WTC11 (cell line): Measurements from ENCODE around the gene BMP8B. TPM values are rescaled to one million over a fixed set of nuclear protein-coding genes. Genes with fewer than 3 reads are reported as not detected.

Source experiments
- ATAC-seq: fragments of 200-7000 bp; cut with Tn5 transposase; 2 replicates; pipeline ENCODE4 v1.10.0; 2021; ENCODE audit warnings: mild to moderate bottlenecking, moderate library complexity
- CTCF ChIA-PET: fragments of 300-600 bp; sonication (Branson Sonifier 250); formaldehyde crosslinking; loops from one replicate; lab custom pipeline; 2021; ENCODE audit warnings: antibody characterized with exemption; lab: Charles Lee
- POLR2A ChIA-PET: fragments of 350-600 bp; sonication (Branson Sonifier 250); formaldehyde crosslinking; loops from one replicate; lab custom pipeline; 2021; ENCODE audit warnings: antibody characterized with exemption; lab: Charles Lee
- DNase-seq: peaks from one replicate; pipeline ENCODE4 v3.0.0; 2021; ENCODE audit warnings: low spot score
- H3K27ac Mint-ChIP-seq: 2 replicates; pipeline ENCODE4 v1.8.0; 2021; ENCODE audit warnings: mixed read lengths
- H3K27me3 Mint-ChIP-seq: 2 replicates; pipeline ENCODE4 v1.8.0; 2021; ENCODE audit warnings: low read depth, mild to moderate bottlenecking, moderate library complexity, mixed read lengths
- H3K36me3 Mint-ChIP-seq: 2 replicates; pipeline ENCODE4 v1.8.0; 2021; ENCODE audit warnings: mixed read lengths
- H3K4me1 Mint-ChIP-seq: 2 replicates; pipeline ENCODE4 v1.8.0; 2022; ENCODE audit warnings: mixed read lengths
- H3K4me3 Mint-ChIP-seq: 2 replicates; pipeline ENCODE4 v1.8.0; 2021; ENCODE audit warnings: mild to moderate bottlenecking, moderate library complexity, mixed read lengths
- H3K9me3 Mint-ChIP-seq: 2 replicates; pipeline ENCODE4 v1.8.0; 2021; ENCODE audit warnings: mixed read lengths
- CBFB ChIP-seq: sonication (generic); formaldehyde crosslinking; IDR thresholded peaks from 2 replicates; pipeline ENCODE4 v1.8.1; 2022; ENCODE audit warnings: mild to moderate bottlenecking, low read depth, missing genetic modification reagents
- EMX1 ChIP-seq: fragments of 250-450 bp; sonication (Bioruptor Pico); IDR thresholded peaks from 2 replicates; pipeline ENCODE4 v1.8.0; 2021; ENCODE audit warnings: mild to moderate bottlenecking
- ESRRA ChIP-seq: sonication (generic); formaldehyde crosslinking; IDR thresholded peaks from 2 replicates; pipeline ENCODE4 v1.8.1; 2022; ENCODE audit warnings: mild to moderate bottlenecking, missing genetic modification reagents, borderline replicate concordance
- ETV6 ChIP-seq: sonication (generic); formaldehyde crosslinking; IDR thresholded peaks from 2 replicates; pipeline ENCODE4 v1.8.1; 2022; ENCODE audit warnings: mild to moderate bottlenecking, missing genetic modification reagents
- FOXJ3 ChIP-seq: sonication (generic); formaldehyde crosslinking; IDR thresholded peaks from 2 replicates; pipeline ENCODE4 v1.9.0; 2021; ENCODE audit warnings: missing genetic modification reagents, mild to moderate bottlenecking, borderline replicate concordance
- FOXP1 ChIP-seq: sonication (generic); formaldehyde crosslinking; IDR thresholded peaks from 2 replicates; pipeline ENCODE4 v1.8.0; 2022; ENCODE audit warnings: missing genetic modification reagents, mild to moderate bottlenecking, moderate library complexity, borderline replicate concordance
- FOXP4 ChIP-seq: sonication (generic); formaldehyde crosslinking; IDR thresholded peaks from 2 replicates; pipeline ENCODE4 v1.8.0; 2022; ENCODE audit warnings: mild to moderate bottlenecking, missing genetic modification reagents
- MYBL2 ChIP-seq: sonication (generic); formaldehyde crosslinking; IDR thresholded peaks from 2 replicates; pipeline ENCODE4 v1.8.1; 2023; ENCODE audit warnings: mild to moderate bottlenecking, moderate library complexity, missing genetic modification reagents
- NFATC4 ChIP-seq: fragments of 250-450 bp; sonication (Bioruptor Pico); IDR thresholded peaks from 2 replicates; pipeline ENCODE4 v1.9.0; 2021; ENCODE audit warnings: mild to moderate bottlenecking
- PRRX2 ChIP-seq: fragments of 250-450 bp; sonication (Bioruptor Pico); IDR thresholded peaks from 2 replicates; pipeline ENCODE4 v1.8.0; 2021; ENCODE audit warnings: mild to moderate bottlenecking
- ZNF232 ChIP-seq: sonication (generic); formaldehyde crosslinking; IDR thresholded peaks from 2 replicates; pipeline ENCODE4 v1.8.0; 2022; ENCODE audit warnings: mild to moderate bottlenecking, missing genetic modification reagents
- total RNA-seq: library from RNA; stranded (reverse); gene quantifications from 3 replicates; pipeline ENCODE4 v1.2.3, GENCODE V29; 2021
- TF ChIP-seq, protein P1 (sequence below): sonication (generic); formaldehyde crosslinking; IDR thresholded peaks from 2 replicates; pipeline ENCODE4 v1.8.0; 2022; ENCODE audit warnings: mild to moderate bottlenecking, missing genetic modification reagents
- TF ChIP-seq, protein P2 (sequence below): sonication (generic); formaldehyde crosslinking; IDR thresholded peaks from 2 replicates; pipeline ENCODE4 v1.8.1; 2023; ENCODE audit warnings: mild to moderate bottlenecking, missing genetic modification reagents, borderline replicate concordance
- TF ChIP-seq, protein P3 (sequence below): sonication (generic); formaldehyde crosslinking; IDR thresholded peaks from 2 replicates; pipeline ENCODE4 v1.8.0; 2022; ENCODE audit warnings: missing genetic modification reagents
- TF ChIP-seq, protein P4 (sequence below): sonication (generic); formaldehyde crosslinking; IDR thresholded peaks from 2 replicates; pipeline ENCODE4 v1.8.0; 2023; ENCODE audit warnings: mild to moderate bottlenecking, missing genetic modification reagents

BMP8B gene
- total RNA-seq, 1 experiment from 2014 or later: 0.74 TPM

DNA sequence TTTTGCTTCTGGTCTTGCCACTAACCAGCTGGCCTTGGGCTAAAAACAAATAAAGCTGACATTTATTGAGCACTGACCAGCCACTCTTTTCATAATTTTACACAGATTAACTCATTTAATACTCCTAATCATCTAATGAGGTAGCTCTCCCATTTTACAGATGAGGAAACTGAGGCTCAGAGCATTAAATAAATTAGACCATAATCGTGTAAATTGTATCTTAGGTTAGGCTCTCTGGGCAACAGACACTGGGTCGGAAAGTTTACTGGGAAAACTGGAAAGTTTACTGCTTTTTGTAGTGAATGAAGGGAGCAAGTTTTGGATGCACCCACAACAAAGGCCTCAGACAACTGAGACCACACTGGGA is 7.3 kb downstream of the BMP8B start (continued):
- no peak for TF ChIP-seq FOXP4 (CRISPR knock-in tag)
- TF ChIP-seq EMX1 (CRISPR knock-in tag): no peak
- TF ChIP-seq ETV6 (CRISPR knock-in tag): no peak
- TF ChIP-seq, protein P1, sequence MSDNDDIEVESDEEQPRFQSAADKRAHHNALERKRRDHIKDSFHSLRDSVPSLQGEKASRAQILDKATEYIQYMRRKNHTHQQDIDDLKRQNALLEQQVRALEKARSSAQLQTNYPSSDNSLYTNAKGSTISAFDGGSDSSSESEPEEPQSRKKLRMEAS (CRISPR knock-in tag): no peak
- TF ChIP-seq FOXP1 (CRISPR knock-in tag): no peak
- no peak for TF ChIP-seq MYBL2 (CRISPR knock-in tag)
- TF ChIP-seq CBFB (CRISPR knock-in tag): no peak
- TF ChIP-seq ESRRA (CRISPR knock-in tag): no peak
- no peak for TF ChIP-seq NFATC4
- TF ChIP-seq, protein P2, sequence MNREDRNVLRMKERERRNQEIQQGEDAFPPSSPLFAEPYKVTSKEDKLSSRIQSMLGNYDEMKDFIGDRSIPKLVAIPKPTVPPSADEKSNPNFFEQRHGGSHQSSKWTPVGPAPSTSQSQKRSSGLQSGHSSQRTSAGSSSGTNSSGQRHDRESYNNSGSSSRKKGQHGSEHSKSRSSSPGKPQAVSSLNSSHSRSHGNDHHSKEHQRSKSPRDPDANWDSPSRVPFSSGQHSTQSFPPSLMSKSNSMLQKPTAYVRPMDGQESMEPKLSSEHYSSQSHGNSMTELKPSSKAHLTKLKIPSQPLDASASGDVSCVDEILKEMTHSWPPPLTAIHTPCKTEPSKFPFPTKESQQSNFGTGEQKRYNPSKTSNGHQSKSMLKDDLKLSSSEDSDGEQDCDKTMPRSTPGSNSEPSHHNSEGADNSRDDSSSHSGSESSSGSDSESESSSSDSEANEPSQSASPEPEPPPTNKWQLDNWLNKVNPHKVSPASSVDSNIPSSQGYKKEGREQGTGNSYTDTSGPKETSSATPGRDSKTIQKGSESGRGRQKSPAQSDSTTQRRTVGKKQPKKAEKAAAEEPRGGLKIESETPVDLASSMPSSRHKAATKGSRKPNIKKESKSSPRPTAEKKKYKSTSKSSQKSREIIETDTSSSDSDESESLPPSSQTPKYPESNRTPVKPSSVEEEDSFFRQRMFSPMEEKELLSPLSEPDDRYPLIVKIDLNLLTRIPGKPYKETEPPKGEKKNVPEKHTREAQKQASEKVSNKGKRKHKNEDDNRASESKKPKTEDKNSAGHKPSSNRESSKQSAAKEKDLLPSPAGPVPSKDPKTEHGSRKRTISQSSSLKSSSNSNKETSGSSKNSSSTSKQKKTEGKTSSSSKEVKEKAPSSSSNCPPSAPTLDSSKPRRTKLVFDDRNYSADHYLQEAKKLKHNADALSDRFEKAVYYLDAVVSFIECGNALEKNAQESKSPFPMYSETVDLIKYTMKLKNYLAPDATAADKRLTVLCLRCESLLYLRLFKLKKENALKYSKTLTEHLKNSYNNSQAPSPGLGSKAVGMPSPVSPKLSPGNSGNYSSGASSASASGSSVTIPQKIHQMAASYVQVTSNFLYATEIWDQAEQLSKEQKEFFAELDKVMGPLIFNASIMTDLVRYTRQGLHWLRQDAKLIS (CRISPR knock-in tag): no peak
- no peak for TF ChIP-seq FOXJ3 (CRISPR knock-in tag)
- TF ChIP-seq ZNF232 (CRISPR knock-in tag): no peak

DNA sequence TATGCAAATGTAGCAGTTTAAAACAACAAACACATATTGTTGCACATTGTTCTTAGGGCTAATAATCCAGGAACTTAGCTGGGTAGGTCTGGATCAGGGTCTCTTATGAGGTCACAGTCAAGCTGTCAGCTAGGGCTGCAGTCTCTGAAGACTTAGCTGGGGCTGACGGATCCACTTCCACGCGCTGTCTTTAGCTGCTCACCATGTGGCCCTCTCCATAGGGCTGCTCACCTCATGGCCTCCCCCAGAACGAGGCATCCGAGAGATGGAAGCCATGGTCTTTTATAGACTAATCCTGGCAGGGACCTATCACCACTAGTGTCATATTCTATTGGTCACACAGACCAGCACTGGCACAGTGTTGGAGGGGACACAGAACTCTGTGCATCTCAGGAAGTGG is 8.8 kb downstream of the BMP8B start:
- no peak for ATAC-seq
- H3K27me3 Mint-ChIP-seq: peaks cover 47% of the 10 kb centered on the region
- no peak for TF ChIP-seq PRRX2 (CRISPR knock-in tag)
- TF ChIP-seq, protein P3, sequence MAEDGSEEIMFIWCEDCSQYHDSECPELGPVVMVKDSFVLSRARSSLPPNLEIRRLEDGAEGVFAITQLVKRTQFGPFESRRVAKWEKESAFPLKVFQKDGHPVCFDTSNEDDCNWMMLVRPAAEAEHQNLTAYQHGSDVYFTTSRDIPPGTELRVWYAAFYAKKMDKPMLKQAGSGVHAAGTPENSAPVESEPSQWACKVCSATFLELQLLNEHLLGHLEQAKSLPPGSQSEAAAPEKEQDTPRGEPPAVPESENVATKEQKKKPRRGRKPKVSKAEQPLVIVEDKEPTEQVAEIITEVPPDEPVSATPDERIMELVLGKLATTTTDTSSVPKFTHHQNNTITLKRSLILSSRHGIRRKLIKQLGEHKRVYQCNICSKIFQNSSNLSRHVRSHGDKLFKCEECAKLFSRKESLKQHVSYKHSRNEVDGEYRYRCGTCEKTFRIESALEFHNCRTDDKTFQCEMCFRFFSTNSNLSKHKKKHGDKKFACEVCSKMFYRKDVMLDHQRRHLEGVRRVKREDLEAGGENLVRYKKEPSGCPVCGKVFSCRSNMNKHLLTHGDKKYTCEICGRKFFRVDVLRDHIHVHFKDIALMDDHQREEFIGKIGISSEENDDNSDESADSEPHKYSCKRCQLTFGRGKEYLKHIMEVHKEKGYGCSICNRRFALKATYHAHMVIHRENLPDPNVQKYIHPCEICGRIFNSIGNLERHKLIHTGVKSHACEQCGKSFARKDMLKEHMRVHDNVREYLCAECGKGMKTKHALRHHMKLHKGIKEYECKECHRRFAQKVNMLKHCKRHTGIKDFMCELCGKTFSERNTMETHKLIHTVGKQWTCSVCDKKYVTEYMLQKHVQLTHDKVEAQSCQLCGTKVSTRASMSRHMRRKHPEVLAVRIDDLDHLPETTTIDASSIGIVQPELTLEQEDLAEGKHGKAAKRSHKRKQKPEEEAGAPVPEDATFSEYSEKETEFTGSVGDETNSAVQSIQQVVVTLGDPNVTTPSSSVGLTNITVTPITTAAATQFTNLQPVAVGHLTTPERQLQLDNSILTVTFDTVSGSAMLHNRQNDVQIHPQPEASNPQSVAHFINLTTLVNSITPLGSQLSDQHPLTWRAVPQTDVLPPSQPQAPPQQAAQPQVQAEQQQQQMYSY (CRISPR knock-in tag): no peak
- TF ChIP-seq, protein P4, sequence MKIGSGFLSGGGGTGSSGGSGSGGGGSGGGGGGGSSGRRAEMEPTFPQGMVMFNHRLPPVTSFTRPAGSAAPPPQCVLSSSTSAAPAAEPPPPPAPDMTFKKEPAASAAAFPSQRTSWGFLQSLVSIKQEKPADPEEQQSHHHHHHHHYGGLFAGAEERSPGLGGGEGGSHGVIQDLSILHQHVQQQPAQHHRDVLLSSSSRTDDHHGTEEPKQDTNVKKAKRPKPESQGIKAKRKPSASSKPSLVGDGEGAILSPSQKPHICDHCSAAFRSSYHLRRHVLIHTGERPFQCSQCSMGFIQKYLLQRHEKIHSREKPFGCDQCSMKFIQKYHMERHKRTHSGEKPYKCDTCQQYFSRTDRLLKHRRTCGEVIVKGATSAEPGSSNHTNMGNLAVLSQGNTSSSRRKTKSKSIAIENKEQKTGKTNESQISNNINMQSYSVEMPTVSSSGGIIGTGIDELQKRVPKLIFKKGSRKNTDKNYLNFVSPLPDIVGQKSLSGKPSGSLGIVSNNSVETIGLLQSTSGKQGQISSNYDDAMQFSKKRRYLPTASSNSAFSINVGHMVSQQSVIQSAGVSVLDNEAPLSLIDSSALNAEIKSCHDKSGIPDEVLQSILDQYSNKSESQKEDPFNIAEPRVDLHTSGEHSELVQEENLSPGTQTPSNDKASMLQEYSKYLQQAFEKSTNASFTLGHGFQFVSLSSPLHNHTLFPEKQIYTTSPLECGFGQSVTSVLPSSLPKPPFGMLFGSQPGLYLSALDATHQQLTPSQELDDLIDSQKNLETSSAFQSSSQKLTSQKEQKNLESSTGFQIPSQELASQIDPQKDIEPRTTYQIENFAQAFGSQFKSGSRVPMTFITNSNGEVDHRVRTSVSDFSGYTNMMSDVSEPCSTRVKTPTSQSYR (CRISPR knock-in tag): no peak
- no peak overlapping the region for H3K4me3 Mint-ChIP-seq
- H3K36me3 Mint-ChIP-seq: no peaks in the 10 kb centered on the region
- 0 out of 2 replicates have a peak, but pooled peaks cover 3% of the 10 kb centered on the region for H3K4me1 Mint-ChIP-seq
- no peak overlapping the region for H3K27ac Mint-ChIP-seq
- ChIA-PET CTCF (interaction anchor here (1.1 kb wide), 1 partner anchor 10 kb away, joined by 3 read pairs; no protein-coding TSS in a partner anchor), POLR2A (no interaction called here)
- no peak for DNase-seq
- H3K9me3 Mint-ChIP-seq: no peaks in the 10 kb centered on the region
